Hematopoietic multipotent progenitor cell treated with erythropoietin and hydrocortisone succinate and interleukin-3 and kit ligand, for 17 days (in vitro differentiated cells): ENCODE results near the gene KHSRP.
A peak's percentile ranks its signal among the peaks of the same experiment; 100 is the strongest.
"Not testable (repeated sequence)": the region's sequence is repeated elsewhere in the genome, so short reads cannot be mapped to it uniquely, and the experiment has no call there.

Experiments used
- DNase-seq: peaks from one replicate; pipeline ENCODE4 v3.0.0-alpha.2; 2015; ENCODE audit warnings: low spot score

The KHSRP gene

GRCh38 chr19:6417713-6418561 lies 6.7 kb downstream of the KHSRP start:
- DNase-seq = no peak

GRCh38 chr19:6416658-6417405 lies 7.8 kb downstream of the KHSRP start:
- no peak for DNase-seq

GRCh38 chr19:6415591-6416190 lies 8.9 kb downstream of the KHSRP start:
- DNase-seq = no peak

GRCh38 chr19:6414793-6415590 lies 9.6 kb downstream of the KHSRP start:
- DNase-seq = no peak

GRCh38 chr19:6413721-6414643 lies 10.6 kb downstream of the KHSRP start:
- no peak for DNase-seq

- no peak for DNase-seq
Observed at GRCh38 chr19:6413291-6413690, 11.3 kb downstream of the KHSRP start.

- peak; percentile 16 for DNase-seq
Observed at GRCh38 chr19:6412447-6413091, 12.0 kb downstream of the KHSRP start.

GRCh38 chr19:6412061-6412446 lies 12.6 kb downstream of the KHSRP start:
- DNase-seq = no peak

GRCh38 chr19:6409346-6409745 lies 15.3 kb downstream of the KHSRP start:
- no peak for DNase-seq

GRCh38 chr19:6406401-6406800 lies 18.2 kb downstream of the KHSRP start:
- no peak for DNase-seq

GRCh38 chr19:6402837-6403608 lies 21.6 kb downstream of the KHSRP start:
- DNase-seq = no peak

GRCh38 chr19:6402058-6402457 lies 22.6 kb downstream of the KHSRP start:
- no peak for DNase-seq

GRCh38 chr19:6400062-6400944 lies 24.3 kb downstream of the KHSRP start:
- not testable (repeated sequence) for DNase-seq

- no peak for DNase-seq
Observed at GRCh38 chr19:6396305-6396704, 28.3 kb downstream of the KHSRP start.

GRCh38 chr19:6394831-6395230 lies 29.8 kb downstream of the KHSRP start:
- no peak for DNase-seq

- peak; percentile 60 for DNase-seq
Observed at GRCh38 chr19:6393983-6394412, 30.6 kb downstream of the KHSRP start.

GRCh38 chr19:6393074-6393982 lies 31.3 kb downstream of the KHSRP start, which contains the start of gene GTF2F1:
Gene GTF2F1 (minus strand): TSS chr19:6393164. CDS start chr19:6392995, 169 bp downstream.
- peak; percentile 89 for DNase-seq
